C4-2B (cell line): Measurements from ENCODE around the gene KRTAP23-1.

Experiments used
- H3K27ac ChIP-seq: fragments of 450-650 bp; 2 replicates; pipeline ENCODE4 v1.5.1; 2017
- CTCF ChIP-seq: fragments of 450-650 bp; conservative IDR thresholded peaks from 2 replicates; pipeline ENCODE4 v1.5.1; 2017; ENCODE audit warnings: mild to moderate bottlenecking
- ZFX ChIP-seq: fragments of 450-650 bp; IDR thresholded peaks from 2 replicates; pipeline ENCODE4 v1.6.1; 2017

Gene KRTAP23-1

GRCh38 chr21:30336596-30336995 is 11.8 kb downstream of the KRTAP23-1 start:
- TF ChIP-seq ZFX = no peak
- TF ChIP-seq CTCF = no peak

GRCh38 chr21:30333736-30334135 is 14.7 kb downstream of the KRTAP23-1 start:
- no peak overlapping the region for H3K27ac ChIP-seq
- TF ChIP-seq CTCF (no peak), ZFX (no peak)

More at GRCh38 chr21:30336596-30336995, 11.8 kb downstream of the KRTAP23-1 start:
- no peak overlapping the region for H3K27ac ChIP-seq

- no peak overlapping the region for H3K27ac ChIP-seq
- TF ChIP-seq CTCF (no peak), ZFX (no peak)
Observed at GRCh38 chr21:30332681-30333080, 15.7 kb downstream of the KRTAP23-1 start.

GRCh38 chr21:30329203-30329875 is 19.1 kb downstream of the KRTAP23-1 start:
- H3K27ac ChIP-seq = no peak overlapping the region
- no peak for TF ChIP-seq ZFX
- no peak for TF ChIP-seq CTCF

- no peak overlapping the region for H3K27ac ChIP-seq
- TF ChIP-seq CTCF (no peak), ZFX (no peak)
Observed at GRCh38 chr21:30326390-30326789, 22.0 kb downstream of the KRTAP23-1 start.

GRCh38 chr21:30320215-30320614 is 28.2 kb downstream of the KRTAP23-1 start, which contains the start of gene KRTAP26-1:
Gene KRTAP26-1 (minus strand): TSS chr21:30320315. CDS start chr21:30320035, 280 bp downstream.
- TF ChIP-seq ZFX (no peak), CTCF (no peak)
- no peak within 1 kb of the TSS for H3K27ac ChIP-seq

- H3K27ac ChIP-seq = no peak overlapping the region
- TF ChIP-seq ZFX = no peak
- no peak for TF ChIP-seq CTCF
Observed at GRCh38 chr21:30315701-30316100, 32.7 kb downstream of the KRTAP23-1 start.
